ENCODE measurements around the gene RHBG.

RHBG gene

DNA sequence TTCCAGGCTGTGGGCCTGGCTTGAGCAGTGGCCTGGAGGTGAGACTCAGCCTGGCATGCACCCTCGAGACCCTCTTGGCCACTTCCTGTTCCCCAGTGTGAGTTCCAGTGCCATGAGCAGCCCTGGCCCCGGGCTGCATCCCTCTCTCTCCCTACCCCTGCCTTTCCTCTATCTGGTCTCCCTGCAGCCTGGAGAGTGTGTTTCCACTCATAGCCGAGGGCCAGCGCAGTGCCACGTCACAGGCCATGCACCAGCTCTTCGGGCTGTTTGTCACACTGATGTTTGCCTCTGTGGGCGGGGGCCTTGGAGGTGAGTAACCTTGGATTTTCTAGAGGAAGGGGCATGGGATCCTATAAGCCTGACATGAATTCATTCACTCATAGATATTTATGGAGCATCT is 13.6 kb downstream of the RHBG start:
- H3K4me3 ChIP-seq (replicated peaks; ENCODE audit: low read depth, low read length): no peak overlapping the region
- TF ChIP-seq, protein P1, sequence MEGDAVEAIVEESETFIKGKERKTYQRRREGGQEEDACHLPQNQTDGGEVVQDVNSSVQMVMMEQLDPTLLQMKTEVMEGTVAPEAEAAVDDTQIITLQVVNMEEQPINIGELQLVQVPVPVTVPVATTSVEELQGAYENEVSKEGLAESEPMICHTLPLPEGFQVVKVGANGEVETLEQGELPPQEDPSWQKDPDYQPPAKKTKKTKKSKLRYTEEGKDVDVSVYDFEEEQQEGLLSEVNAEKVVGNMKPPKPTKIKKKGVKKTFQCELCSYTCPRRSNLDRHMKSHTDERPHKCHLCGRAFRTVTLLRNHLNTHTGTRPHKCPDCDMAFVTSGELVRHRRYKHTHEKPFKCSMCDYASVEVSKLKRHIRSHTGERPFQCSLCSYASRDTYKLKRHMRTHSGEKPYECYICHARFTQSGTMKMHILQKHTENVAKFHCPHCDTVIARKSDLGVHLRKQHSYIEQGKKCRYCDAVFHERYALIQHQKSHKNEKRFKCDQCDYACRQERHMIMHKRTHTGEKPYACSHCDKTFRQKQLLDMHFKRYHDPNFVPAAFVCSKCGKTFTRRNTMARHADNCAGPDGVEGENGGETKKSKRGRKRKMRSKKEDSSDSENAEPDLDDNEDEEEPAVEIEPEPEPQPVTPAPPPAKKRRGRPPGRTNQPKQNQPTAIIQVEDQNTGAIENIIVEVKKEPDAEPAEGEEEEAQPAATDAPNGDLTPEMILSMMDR (IDR thresholded peaks at IDR 0.05; ENCODE audit: low read length, missing control alignments): no peak
- DNase-seq (ENCODE audit: low read depth): no peak

DNA sequence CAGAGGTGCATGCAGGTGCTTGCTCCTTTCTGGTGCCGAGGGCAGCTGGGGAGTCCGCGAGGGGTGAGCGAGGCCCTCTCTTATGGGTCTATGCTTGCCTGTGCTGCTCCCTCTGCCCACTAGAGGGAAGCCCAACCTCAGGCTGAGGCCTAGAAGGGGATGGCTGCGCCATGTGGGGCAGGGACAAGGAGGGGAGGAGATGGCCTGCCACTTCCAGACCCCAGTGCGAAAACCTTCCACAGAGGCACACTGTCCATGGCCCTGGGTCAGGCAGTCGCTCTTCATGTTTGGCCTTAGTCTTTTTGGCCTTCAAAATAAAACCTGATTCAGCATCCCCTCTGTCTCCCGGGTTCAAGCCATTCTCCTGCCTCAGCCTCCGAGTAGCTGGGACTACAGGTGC is 14.0 kb downstream of the RHBG start:
- DNase-seq (ENCODE audit: low read depth): peak; percentile 62
- H3K4me3 ChIP-seq (replicated peaks; ENCODE audit: low read depth, low read length): no peak overlapping the region
- TF ChIP-seq, protein P1 (IDR thresholded peaks at IDR 0.05; ENCODE audit: low read length, missing control alignments): peak; percentile 86

DNA sequence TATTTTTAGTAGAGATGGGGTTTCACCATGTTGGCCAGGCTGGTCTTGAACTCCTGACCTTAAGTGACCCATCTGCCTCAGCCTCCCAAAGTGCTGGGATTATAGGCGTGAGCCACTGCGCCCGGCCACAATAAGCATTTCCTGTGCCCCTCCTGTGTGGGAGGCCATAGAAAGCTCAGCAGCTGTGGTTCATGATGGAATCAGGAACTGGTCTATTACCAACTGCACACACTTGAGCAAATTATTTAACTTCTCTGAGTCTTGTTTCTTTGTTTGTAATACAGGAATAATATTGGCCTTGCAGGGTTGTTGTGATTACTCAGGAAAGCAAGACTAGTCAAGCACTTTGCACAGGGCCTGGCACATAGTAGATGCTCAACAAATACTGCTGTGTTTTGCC is 15.0 kb downstream of the RHBG start:
- no peak for DNase-seq (ENCODE audit: low read depth)
- TF ChIP-seq, protein P1 (IDR thresholded peaks at IDR 0.05; ENCODE audit: low read length, missing control alignments): no peak
- H3K4me3 ChIP-seq (replicated peaks; ENCODE audit: low read depth, low read length): no peak overlapping the region

DNA sequence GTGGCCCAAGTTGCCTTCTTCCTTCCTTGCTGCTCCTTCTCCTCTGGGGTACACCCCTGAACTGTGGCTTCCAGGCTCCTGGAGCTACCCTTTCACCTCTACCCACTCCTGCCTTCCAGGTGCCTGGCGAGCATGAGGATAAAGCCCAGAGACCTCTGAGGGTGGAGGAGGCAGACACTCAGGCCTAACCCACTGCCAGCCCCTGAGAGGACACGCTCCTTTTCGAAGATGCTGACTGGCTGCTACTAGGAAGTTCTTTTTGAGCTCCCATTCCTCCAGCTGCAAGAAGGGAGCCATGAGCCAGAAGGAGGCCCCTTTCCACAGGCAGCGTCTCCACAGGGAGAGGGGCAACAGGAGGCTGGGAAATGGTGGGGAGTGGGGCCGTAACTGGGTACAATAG is 15.6 kb downstream of the RHBG start:
- DNase-seq (ENCODE audit: low read depth): no peak
- H3K4me3 ChIP-seq (replicated peaks; ENCODE audit: low read depth, low read length): no peak overlapping the region
- TF ChIP-seq, protein P1 (IDR thresholded peaks at IDR 0.05; ENCODE audit: low read length, missing control alignments): no peak

- TF ChIP-seq, protein P1 (IDR thresholded peaks at IDR 0.05; ENCODE audit: low read length, missing control alignments): peak; percentile 85
- H3K4me3 ChIP-seq (replicated peaks; ENCODE audit: low read depth, low read length): no peak overlapping the region
- DNase-seq (ENCODE audit: low read depth): peak; percentile 78
Observed at GRCh38 chr1:156385534-156386031, 16.6 kb downstream of the RHBG start.

DNA sequence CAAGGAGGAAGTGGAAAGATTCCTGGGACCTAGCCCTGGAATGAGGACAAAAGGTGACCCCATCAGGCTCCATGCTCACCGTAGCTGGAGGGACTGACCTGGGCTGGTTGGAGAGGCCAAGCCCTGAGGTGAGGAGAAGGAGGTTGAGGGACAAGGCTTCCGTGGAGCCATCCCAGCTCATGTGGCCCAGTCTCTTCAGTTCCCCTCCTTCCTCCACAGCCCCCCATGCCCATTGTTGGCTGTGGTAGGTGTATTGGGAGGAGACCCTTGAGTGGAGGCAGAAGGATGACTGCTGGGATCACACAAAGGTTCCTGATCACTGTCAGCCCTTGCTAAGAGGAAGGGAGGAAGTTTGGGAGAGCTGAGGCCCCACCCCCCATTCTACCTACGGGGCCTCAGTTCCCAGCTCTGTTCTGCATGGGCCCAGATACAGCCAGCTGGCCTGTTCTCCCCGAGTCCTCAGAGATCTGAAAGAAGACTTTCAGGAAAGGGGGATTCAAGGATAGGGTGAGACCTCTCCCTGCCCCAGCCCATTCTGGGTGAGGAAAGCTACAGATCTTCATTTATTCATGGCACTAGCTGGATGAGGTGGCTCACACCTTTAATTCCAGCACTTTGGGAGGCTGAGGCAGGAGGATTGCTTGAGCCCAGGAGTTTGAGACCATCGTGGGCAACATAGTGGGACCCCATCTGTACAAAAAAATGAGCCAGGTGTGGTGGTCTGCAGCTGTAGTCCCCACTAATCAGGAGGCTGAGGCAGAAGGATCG is 17.3 kb downstream of the RHBG start:
- no peak for DNase-seq (ENCODE audit: low read depth)
- TF ChIP-seq, protein P1 (IDR thresholded peaks at IDR 0.05; ENCODE audit: low read length, missing control alignments): no peak
- no peak overlapping the region for H3K4me3 ChIP-seq (replicated peaks; ENCODE audit: low read depth, low read length)
